OCI-LY3 (cell line): Measurements from ENCODE around the gene PRSS33.

ENCODE experiments used
- H2AFZ ChIP-seq: fragments of 200-600, 300-600 bp; shearing (Covaris generic); 2 replicates; pipeline ENCODE4 v1.6.0; 2014; ENCODE audit warnings: antibody characterized with exemption, low read depth, low read length
- H3K27ac ChIP-seq: fragments of 200-600, 300-600 bp; sonication (generic); 2 replicates; pipeline ENCODE4 v1.5.1; 2014; ENCODE audit warnings: mild to moderate bottlenecking, low read length, moderate library complexity, mixed read lengths
- H3K27me3 ChIP-seq: fragments of 200-600, 300-600 bp; sonication (generic); 2 replicates; pipeline ENCODE4 v1.6.1; 2014; ENCODE audit warnings: low read depth, low read length, mixed read lengths
- H3K36me3 ChIP-seq: fragments of 200-600, 300-600 bp; sonication (generic); replicated peaks from 2 replicates; pipeline ENCODE3; 2014; ENCODE audit warnings: low read depth, low read length, mixed read lengths
- H3K4me1 ChIP-seq: fragments of 300-600, 200-600 bp; sonication (generic); 2 replicates; pipeline ENCODE4 v1.6.1; 2014; ENCODE audit warnings: low read length, mixed read lengths
- H3K4me2 ChIP-seq: fragments of 200-600, 300-600 bp; sonication (generic); 2 replicates; pipeline ENCODE4 v1.6.1; 2014; ENCODE audit warnings: low read length, mixed read lengths
- H3K4me3 ChIP-seq: fragments of 300-600, 200-600 bp; sonication (generic); 2 replicates; pipeline ENCODE4 v1.5.1; 2014; ENCODE audit warnings: antibody characterized with exemption, mild to moderate bottlenecking, low read length, moderate library complexity
- H3K79me2 ChIP-seq: fragments of 300-600, 200-600 bp; shearing (Covaris generic); 2 replicates; pipeline ENCODE4 v1.6.1; 2014; ENCODE audit warnings: mild to moderate bottlenecking, low read length, mixed read lengths
- H3K9ac ChIP-seq: fragments of 300-600, 200-600 bp; shearing (Covaris generic); 2 replicates; pipeline ENCODE4 v1.6.0; 2014; ENCODE audit warnings: mild to moderate bottlenecking, low read length, moderate library complexity
- H3K9me3 ChIP-seq: fragments of 200-600, 300-600 bp; shearing (Covaris generic); 2 replicates; pipeline ENCODE4 v1.6.1; 2014; ENCODE audit warnings: low read length, mixed read lengths; ENCODE audit not compliant: insufficient read depth
- H4K20me1 ChIP-seq: fragments of 200-600, 300-600 bp; sonication (generic); 2 replicates; pipeline ENCODE4 v1.6.1; 2016; ENCODE audit warnings: low read length, mixed read lengths; ENCODE audit not compliant: insufficient read depth
- CTCF ChIP-seq: fragments of 200-600, 300-600 bp; sonication (generic); IDR thresholded peaks from 2 replicates; pipeline ENCODE4 v1.5.1; 2014; ENCODE audit warnings: antibody characterized with exemption, low read length, low read depth
- EZH2phosphoT487 ChIP-seq: fragments of 200-600 bp; shearing (Covaris generic); IDR thresholded peaks from 2 replicates; pipeline ENCODE4 v1.6.1; 2018; ENCODE audit warnings: antibody characterized with exemption, mixed run types, low read depth

PRSS33 gene

GRCh38 chr16:2828876-2829430, 41.6 kb upstream of the PRSS33 start:
- H3K4me2 ChIP-seq, result no peak overlapping the region
- H3K9ac ChIP-seq, result no peak overlapping the region
- no peaks in the 10 kb centered on the region for H4K20me1 ChIP-seq
- no peaks in the 10 kb centered on the region for H3K79me2 ChIP-seq
- no peaks in the 10 kb centered on the region for H3K36me3 ChIP-seq
- H3K27ac ChIP-seq, result no peak overlapping the region
- H3K9me3 ChIP-seq, result no peaks in the 10 kb centered on the region
- TF ChIP-seq CTCF, result no peak
- no peak for TF ChIP-seq EZH2phosphoT487
- no peak overlapping the region for H2AFZ ChIP-seq
- no peak overlapping the region for H3K4me3 ChIP-seq
- H3K27me3 ChIP-seq, result no peaks in the 10 kb centered on the region
- H3K4me1 ChIP-seq, result no peaks in the 10 kb centered on the region

- H3K4me3 ChIP-seq, result no peak overlapping the region
- H3K4me1 ChIP-seq, result no peaks in the 10 kb centered on the region
- H3K4me2 ChIP-seq, result no peak overlapping the region
These were observed 41.1 kb upstream of the PRSS33 start for GRCh38 chr16:2828521-2828840.

GRCh38 chr16:2827831-2828520, 40.6 kb upstream of the PRSS33 start:
- H2AFZ ChIP-seq, result no peak overlapping the region
- no peak overlapping the region for H3K4me3 ChIP-seq
- no peak for TF ChIP-seq CTCF
- no peak for TF ChIP-seq EZH2phosphoT487
- H3K4me1 ChIP-seq, result no peaks in the 10 kb centered on the region
- H3K9me3 ChIP-seq, result no peaks in the 10 kb centered on the region
- H4K20me1 ChIP-seq, result no peaks in the 10 kb centered on the region
- H3K9ac ChIP-seq, result no peak overlapping the region
- no peaks in the 10 kb centered on the region for H3K36me3 ChIP-seq
- H3K27ac ChIP-seq, result no peak overlapping the region
- H3K27me3 ChIP-seq, result no peaks in the 10 kb centered on the region
- no peak overlapping the region for H3K4me2 ChIP-seq
- H3K79me2 ChIP-seq, result no peaks in the 10 kb centered on the region

More at GRCh38 chr16:2828521-2828840, 41.1 kb upstream of the PRSS33 start:
- H3K36me3 ChIP-seq, result no peaks in the 10 kb centered on the region
- no peaks in the 10 kb centered on the region for H3K9me3 ChIP-seq
- no peaks in the 10 kb centered on the region for H3K27me3 ChIP-seq
- no peak overlapping the region for H3K9ac ChIP-seq
- H2AFZ ChIP-seq, result no peak overlapping the region
- no peaks in the 10 kb centered on the region for H4K20me1 ChIP-seq
- no peak overlapping the region for H3K27ac ChIP-seq
- no peak for TF ChIP-seq EZH2phosphoT487
- no peaks in the 10 kb centered on the region for H3K79me2 ChIP-seq

- no peaks in the 10 kb centered on the region for H4K20me1 ChIP-seq
- H3K4me2 ChIP-seq, result no peak overlapping the region
- H3K9ac ChIP-seq, result no peak overlapping the region
- peaks cover 5% of the 10 kb centered on the region; the same call in 1 of the 2 replicates for H3K27me3 ChIP-seq
- no peaks in the 10 kb centered on the region for H3K9me3 ChIP-seq
- H2AFZ ChIP-seq, result no peak overlapping the region
- no peaks in the 10 kb centered on the region for H3K79me2 ChIP-seq
- no peaks in the 10 kb centered on the region for H3K4me1 ChIP-seq
- TF ChIP-seq EZH2phosphoT487 (no peak), CTCF (no peak)
- H3K36me3 ChIP-seq, result no peaks in the 10 kb centered on the region
- no peak overlapping the region for H3K4me3 ChIP-seq
- H3K27ac ChIP-seq, result no peak overlapping the region
These were observed 40.0 kb upstream of the PRSS33 start for GRCh38 chr16:2827374-2827791.
